ENCODE results near the gene SYK.

- TF ChIP-seq ZNF384 (IDR thresholded peaks at IDR 0.05) (no peak), ELF4 (IDR thresholded peaks at IDR 0.05) (no peak), FOXA1 (IDR thresholded peaks at IDR 0.05) (no peak), SP1 (IDR thresholded peaks at IDR 0.05) (no peak), HDGF (IDR thresholded peaks at IDR 0.05; ENCODE audit: borderline replicate concordance) (no peak), FOXM1 (IDR thresholded peaks at IDR 0.05; ENCODE audit: borderline replicate concordance) (no peak), SUZ12 (IDR thresholded peaks at IDR 0.05) (no peak), BHLHE40 (IDR thresholded peaks at IDR 0.05; ENCODE audit: borderline replicate concordance) (no peak), PKNOX1 (IDR thresholded peaks at IDR 0.05) (no peak), FOXK2 (IDR thresholded peaks at IDR 0.05) (no peak), NFRKB (IDR thresholded peaks at IDR 0.05) (no peak), CTBP1 (IDR thresholded peaks at IDR 0.05; ENCODE audit: borderline replicate concordance) (no peak), ARNT (IDR thresholded peaks at IDR 0.05) (no peak), TARDBP (IDR thresholded peaks at IDR 0.05) (no peak)
These were observed 53.7 kb downstream of the SYK start for GRCh38 chr9:90855208-90855902.

Measured in HEK293T (cell line).